Stimulated activated naive CD8-positive, alpha-beta T cell treated with anti-CD3 and anti-CD28 coated beads, Interleukin-15, Interleukin-2, amounts not matched to agents 100 U/mL and 50 U/mL, for 24 hours (primary cell): ENCODE measurements around the gene PBX3.

Source experiments
- ATAC-seq: fragments of 150-1000 bp; cut with Tn5 transposase; one replicate; pipeline ENCODE4 v1.10.0; 2021
- DNase-seq: peaks from one replicate; pipeline ENCODE4 v3.0.0; 2021

PBX3 gene

DNA sequence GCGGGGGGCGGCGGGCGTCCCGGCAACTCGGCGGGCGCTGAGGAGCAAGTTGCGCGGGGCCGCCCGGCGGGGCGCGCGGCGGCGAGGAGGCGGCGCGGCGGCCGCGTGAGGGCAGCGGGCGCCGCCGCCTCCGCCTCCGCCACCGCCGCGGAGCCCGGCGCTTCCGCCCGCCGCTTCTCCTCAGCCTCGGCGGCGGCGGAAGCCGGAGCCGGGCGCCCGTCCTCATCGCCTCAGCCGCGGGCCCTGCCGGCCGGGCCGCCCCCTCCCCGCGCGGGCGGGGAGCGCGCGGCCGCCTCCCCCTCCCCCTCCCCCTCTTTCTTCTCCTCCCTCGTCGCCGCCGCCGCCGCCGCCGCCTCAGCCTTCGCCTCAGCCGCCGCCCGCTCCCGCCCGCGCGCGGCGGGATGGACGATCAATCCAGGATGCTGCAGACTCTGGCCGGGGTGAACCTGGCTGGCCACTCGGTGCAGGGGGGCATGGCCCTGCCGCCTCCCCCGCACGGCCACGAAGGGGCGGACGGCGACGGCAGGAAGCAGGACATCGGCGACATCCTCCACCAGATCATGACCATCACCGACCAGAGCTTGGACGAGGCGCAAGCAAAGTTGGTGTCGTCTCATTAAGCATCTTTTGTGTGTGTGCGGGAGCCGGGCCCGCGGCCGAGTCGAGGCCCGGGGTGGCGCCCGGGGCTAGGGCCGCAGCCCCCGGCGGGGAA is at the start of gene PBX3:
Gene PBX3 (plus strand): TSS at position 321 of the 712 bp plus-strand sequence.
- DNase-seq (peak; percentile 58), ATAC-seq (no peak)

DNA sequence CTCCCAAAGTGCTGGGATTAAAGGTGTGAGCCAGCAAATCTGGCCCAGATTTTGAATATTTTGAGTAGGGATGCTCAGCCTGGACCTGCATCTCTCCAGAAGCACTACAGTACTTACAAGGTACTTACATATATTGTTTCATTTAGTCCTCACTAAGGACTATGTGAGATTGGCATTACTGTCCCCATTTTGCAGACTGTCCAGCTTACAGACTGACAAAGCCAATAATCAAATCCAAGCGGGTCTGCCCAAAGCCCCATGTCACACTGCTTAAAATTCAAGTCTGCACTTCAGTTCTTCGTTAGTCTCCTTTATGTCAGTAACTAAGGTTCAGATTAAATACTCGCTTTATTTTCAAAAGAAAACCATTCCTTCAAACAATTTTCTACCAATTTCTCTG is 47.3 kb upstream of the PBX3 start:
- ATAC-seq, result no peak
- no peak for DNase-seq

DNA sequence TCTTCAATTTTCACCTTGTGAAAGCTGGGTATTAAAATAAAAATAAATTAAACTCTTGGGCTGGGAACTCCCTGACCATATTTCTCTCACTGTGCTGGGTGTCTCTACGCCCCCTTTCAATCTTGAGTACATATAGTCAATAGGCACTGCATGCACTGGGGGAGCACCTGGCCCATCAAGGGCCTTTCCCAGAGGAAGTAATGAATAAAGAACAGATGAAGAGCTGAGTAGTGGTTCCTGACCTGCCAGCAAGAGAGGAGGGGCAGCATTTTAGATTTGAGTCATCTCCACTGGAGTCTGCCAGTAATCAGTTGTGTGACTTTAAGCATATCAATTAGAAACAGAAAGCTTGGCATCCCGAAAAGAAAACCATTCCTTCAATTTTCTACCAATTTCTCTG is 46.4 kb upstream of the PBX3 start:
- ATAC-seq, result peak; percentile 98
- peak; percentile 58 for DNase-seq

DNA sequence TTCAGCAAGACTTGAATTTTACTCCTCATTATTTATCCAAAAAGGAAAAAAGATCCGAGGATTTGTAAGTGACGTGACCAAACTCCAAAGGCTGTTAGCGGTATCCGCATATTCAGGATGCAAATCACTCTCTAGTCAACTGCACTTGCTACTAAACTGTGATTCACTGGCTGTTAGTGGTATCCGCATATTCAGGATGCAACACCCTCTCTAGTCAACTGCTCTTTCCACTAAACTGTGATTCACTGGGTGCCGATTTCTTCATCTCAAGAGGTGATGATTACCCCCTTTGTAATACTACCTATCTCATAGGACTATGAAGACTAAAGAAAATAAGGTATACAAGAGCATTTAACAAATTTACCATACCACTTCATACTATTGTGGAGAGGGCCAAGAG is 45.8 kb upstream of the PBX3 start:
- ATAC-seq (peak; percentile 81), DNase-seq (peak; percentile 8)

DNA sequence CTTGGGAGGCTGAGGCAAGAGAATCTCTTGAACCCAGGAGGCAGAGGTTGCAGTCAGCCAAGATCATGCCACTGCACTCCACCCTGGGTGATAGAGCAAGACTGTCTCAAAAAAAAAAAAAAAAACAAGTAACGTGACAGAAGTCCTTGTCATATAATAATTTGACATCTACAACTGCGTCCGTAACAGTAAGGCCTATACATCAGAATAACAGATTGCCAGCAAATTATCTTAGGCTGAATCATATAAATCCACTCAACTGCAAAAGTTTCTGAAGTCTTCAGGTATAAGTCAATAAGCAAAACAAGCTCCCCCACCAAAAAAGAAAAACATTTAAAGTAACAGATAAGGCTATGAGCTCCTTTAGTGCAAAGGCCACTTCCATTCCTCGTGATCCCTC is 43.5 kb upstream of the PBX3 start:
- no peak for ATAC-seq

DNA sequence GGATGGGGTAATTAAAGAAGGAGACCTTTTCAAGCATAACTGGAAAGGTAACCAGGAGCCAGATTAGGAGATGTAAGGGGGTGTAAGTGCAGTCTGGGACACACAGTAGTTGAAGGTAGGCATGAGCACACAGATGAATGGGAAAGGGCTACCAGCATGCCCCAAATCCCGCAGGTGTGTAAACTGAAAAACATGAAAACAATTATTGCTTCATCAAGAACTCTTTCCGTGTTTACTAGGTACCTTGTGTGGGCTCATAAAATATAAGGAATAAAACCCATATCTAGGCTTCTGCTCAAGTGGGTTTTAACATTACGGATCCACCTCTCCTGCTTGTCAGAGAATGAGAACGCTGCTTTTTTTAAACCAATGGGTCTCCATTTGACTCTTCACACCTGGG is 41.3 kb upstream of the PBX3 start:
- ATAC-seq (no peak), DNase-seq (no peak)

More for the DNA sequence above, 43.5 kb upstream of the PBX3 start:
- no peak for DNase-seq

DNA sequence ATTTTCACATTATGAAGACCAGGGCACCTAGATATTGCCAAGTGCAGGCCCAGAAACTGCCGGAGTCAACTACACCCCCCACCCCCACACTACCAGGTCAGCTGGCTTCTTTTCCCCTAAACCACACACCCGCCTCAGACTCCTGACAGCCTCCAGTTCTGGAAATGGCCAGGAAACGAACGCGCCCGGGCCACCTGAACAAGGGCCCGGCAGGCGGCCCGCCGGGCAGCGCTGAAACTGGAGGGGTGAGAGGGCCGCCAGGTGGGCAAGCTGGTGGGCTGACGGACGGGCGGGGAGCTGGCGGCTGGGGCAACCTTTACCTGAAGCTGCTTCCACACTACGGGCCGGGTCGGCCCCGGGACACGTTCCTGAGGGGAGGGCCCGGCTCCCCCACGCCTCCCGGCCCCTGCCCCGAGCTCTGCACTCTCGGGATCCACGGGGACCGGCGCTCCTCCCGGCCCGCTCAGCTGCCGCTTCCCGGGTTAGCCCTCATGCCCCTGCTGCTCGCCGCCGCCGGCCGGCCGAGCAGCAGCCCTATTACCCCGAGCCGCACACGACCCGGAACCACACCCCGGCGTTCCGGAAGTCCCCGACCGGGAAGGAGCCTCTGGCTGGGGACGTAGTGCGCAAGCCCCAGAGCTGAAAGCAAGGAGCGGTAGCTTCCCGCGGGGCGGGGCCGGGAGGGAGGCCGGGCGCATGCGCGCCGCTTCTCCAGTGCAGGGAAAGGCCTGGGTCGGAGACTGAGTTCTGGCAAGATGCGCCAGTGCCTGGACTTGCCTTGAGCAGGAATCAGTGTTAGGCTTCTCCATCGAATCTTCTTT is 40.3 kb upstream of the PBX3 start, which contains the start of gene MAPKAP1:
Gene MAPKAP1 (minus strand): TSS at position 558 of the 821 bp plus-strand sequence. CDS start 34,634 bp downstream, outside the sequence.
- peak; percentile 100 for ATAC-seq
- peak; percentile 97 for DNase-seq

DNA sequence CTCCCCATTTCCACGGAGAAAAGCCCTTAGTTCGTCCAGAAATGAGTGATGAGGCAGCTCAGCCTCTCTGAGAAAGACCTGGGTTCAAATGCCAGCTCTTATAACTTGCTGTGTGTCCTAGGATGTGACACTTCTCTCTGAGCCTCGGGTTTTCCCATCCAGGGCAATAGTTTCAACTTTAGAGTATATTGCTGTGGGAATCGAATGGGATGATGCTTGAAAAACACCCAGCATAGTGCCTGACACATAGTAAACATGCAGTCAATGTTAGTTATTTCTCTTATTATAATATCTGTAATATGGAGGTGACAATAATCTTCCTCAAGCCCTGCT is 39.7 kb upstream of the PBX3 start:
- DNase-seq, result no peak
- no peak for ATAC-seq

DNA sequence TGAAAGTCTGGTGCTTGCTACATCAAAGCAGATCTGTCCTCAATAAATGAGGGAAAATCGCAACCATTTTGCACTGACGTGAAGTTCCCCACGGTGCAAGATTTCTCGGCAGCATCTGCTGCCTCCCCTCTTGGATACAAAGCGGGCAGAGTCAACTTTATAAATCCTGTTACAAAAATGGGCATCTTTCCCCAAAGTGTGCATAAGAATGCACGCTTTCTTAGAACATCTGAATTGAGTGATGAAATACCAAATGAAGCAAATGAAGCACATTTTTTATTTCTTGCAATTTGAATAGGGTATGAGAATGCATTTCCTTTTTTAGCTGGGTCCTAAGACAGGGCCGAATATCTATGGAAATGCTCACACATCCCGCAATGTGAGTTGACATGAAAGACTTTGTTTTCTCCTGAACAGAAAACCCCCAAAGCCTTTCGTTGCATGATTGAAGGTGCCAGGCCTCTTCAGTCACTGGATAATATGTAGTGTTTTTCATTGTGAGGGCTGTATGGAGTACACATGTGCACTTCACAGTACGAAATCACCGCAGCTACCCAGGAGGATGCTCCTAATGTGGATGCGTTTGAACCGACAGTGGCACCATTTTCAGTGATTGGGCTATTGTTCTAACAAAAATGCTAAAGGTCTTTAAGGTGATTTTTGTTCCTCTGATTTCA is 20.6 kb upstream of the PBX3 start:
- ATAC-seq (no peak), DNase-seq (no peak)

DNA sequence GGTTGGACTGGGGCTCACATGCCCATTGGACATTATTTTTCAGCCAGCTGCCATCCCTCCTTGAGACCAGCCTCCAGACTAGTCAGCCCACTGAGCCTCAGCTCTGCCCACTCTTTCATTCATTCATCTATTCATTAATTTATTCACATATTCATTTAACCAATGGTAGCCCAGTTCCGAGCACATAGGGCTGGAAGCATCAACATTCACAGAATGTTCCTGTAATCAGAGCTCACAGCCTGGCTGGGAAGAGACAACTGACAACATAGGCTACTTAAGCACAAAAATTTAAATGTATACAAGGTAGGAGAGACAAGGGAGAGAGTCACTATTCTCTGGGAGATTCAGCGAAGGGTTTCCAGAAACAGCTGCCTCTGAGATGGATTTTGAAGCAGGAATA is 17.0 kb upstream of the PBX3 start:
- ATAC-seq (no peak), DNase-seq (no peak)

DNA sequence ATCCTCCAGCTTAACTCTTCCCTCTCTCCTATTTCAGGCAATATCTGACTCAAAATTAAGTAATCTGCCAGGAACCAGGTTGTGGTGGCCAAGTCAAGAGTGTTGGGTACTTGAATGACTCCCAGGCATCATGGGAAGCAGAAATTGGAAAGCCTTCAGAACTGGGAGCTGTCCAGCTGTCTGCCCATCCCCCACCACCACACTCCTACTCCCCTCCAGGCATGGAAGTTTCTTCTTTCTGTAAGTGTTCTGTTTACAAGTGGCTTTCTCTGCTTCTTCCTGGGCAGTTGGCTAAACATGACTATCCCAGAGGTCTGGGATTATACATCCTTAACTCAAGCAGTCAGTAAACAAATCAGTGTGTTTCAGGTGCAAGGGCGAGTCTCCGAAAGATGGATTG is 14.6 kb upstream of the PBX3 start:
- ATAC-seq (no peak), DNase-seq (no peak)

DNA sequence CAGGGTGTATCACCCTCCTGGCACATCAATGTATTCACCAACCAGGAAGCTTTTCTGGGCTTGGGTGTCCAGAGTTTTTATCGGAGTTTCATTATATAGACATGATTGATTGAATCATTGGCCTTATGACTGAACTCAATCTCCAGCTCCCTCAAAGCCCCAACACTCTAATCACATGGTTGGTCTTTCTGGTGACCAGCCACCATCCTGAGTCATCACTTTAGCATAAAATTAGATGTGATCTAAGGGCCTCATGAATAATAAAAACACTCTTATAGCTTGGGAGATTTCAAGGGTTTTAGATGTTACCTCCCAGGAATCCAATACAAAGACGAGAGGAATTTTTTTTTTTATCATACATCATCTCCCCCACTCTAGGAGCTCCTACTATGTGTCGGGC is 7.7 kb upstream of the PBX3 start:
- ATAC-seq, result no peak
- no peak for DNase-seq

DNA sequence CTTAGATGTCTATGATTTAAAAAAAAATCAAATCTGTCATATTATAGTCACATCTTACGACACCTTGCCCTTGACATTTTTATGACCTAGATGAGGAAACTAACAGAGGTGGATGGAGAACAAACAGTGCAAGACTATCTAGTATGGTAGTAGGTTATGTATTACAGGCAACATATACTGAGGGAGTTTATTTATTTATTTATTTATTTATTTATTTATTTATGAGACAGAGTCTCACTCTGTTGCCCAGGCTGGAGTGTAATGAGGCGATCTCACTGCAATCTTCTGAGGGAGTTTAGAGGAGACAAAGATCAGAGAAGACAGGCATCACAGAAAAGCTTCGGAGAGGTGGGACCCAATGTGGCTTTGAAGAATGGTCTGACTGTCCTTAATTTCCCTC is 4.5 kb upstream of the PBX3 start:
- DNase-seq (no peak), ATAC-seq (no peak)

DNA sequence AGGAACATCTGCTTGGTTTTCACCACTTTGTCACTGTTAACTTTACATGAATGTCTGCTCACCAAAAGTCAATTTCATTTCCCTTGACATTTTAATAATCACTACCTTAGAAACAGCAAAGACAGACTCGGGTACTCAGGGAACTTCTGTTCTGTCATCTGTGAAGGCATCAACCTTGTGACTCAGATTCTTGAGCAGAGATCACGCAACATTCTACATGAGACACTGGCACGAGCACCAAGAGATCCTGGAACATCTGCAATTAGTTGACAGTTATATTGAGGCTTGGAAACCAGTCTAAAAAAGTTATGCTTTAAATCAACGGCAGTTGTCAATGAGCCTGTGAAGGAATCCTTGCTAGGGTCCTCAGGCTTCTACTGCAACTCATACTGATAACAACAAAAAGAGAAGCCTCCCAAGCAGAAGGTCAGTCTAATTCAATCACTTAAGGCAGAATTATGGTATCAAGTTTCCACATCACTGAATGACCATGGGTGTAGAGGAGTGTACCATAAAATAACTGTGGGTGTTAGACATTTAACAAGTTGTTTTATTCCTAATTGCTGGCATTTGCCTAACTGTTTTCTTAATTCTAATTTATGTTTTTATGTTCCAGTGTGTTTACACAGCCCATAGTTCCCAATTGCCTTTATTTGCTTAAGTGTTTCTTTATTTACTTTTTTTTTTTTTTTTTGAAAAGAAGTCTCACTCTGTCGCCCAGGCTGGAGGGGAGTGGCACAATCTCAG is 3.3 kb upstream of the PBX3 start:
- DNase-seq, result no peak
- ATAC-seq, result no peak

DNA sequence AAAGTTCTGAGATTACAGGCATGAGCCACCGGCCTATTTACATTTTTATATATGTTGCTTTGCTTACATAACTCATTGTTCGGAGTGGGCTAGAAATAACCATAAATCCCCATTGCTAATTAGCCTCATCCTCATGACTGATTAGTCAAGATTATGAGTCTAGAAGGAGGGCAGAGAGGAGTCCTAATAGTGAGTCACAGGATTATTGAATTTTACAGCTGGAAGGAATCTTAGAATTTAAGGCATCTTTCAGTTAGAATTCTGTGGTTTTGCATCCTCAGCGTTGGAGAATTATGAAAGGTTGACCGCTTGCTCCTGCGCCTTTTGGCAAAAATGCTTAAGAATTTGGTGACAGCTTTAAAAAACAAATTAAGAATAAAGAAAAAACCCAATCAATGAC is 2.6 kb upstream of the PBX3 start:
- no peak for DNase-seq
- ATAC-seq, result no peak

DNA sequence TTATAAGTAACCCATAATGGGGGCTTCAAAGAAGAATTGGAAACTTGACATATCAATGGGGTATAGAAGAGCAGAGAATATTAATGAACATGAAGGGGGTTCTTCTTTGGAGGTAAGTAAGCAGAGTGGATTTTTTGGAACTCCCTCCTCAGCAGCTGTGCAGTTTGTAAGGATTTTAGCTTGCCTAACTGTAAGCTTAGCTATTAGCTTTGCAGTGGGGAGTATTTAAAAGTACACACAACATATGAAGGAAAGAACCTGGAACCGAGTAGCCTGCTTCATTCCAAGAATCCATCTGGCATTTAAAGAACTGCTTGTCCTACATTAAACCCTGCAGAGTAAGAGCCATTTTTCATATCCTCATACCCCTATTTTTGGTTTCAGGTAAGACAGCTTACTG is 2.2 kb upstream of the PBX3 start:
- no peak for DNase-seq

DNA sequence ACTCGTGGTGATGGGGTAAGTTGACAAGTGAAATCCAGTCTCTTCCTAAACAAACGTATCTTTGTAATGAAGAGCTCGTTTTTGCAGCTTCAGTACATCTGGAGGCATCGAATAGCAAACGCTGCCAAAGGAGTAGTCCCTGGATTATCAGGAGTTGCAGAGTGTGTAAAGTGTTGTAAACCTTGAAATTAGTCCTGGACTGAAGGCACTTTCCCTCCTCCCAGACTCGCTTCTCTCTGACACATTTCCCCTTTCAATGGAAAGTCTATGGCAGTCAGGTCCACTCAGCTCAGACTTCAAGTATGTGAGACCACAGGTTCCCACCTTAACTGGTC is 1.5 kb upstream of the PBX3 start:
- ATAC-seq, result no peak
- DNase-seq, result no peak

More for the DNA sequence above, 2.2 kb upstream of the PBX3 start:
- no peak for ATAC-seq

DNA sequence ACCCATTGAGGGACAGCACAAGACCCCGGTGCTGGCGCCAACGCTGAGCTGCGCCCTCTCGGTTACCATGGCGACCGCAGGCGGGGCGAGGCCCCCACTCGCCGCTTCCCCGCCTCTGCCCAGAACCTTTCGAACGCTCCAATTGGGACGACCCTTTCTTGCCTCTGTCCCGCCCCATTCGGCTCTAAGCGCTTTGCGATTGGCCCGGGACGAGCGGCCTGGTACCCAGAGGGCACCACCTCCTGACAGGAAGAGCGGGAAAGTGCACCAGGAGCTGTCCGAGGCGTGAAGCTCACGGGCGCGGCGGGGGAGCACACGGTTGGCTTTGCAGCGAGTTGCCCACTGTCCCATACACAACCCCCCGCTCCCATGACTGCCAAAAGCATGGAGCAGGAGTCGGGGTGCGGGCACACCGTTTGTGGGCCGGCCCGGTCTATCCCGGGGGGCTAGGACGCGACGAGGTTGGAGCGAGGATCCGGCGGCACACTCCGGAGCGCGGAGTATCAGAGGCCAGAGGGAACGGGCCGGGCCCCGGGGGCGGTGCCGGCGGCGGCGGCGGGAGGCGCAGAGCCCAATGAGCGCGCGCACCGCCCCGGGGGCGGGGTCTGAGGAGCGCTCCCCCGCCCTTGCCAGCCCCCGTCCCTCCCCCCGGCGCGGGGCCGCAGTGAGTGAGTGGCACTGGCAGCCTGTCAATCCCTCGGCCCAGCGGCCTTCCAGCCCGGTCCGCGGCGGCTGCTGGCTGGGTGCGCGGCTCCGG is 978 bp upstream of the PBX3 start:
- peak; percentile 96 for DNase-seq
- peak; percentile 88 for ATAC-seq

DNA sequence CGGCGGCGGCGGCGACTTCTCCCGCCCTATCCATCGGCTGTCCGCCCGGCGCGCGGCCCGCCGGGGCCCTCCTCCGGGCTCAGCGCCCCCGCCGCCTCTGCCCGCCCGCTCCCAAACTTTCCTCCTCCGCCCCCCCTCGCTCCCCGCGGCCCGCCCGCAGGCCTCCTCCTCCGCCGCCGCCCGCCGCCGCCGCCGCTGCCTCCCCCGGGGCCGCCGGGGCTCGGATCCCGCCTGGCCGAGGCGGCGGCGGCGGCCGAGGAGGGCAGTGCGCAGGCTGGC is 460 bp upstream of the PBX3 start:
- ATAC-seq (peak; percentile 3), DNase-seq (no peak)

DNA sequence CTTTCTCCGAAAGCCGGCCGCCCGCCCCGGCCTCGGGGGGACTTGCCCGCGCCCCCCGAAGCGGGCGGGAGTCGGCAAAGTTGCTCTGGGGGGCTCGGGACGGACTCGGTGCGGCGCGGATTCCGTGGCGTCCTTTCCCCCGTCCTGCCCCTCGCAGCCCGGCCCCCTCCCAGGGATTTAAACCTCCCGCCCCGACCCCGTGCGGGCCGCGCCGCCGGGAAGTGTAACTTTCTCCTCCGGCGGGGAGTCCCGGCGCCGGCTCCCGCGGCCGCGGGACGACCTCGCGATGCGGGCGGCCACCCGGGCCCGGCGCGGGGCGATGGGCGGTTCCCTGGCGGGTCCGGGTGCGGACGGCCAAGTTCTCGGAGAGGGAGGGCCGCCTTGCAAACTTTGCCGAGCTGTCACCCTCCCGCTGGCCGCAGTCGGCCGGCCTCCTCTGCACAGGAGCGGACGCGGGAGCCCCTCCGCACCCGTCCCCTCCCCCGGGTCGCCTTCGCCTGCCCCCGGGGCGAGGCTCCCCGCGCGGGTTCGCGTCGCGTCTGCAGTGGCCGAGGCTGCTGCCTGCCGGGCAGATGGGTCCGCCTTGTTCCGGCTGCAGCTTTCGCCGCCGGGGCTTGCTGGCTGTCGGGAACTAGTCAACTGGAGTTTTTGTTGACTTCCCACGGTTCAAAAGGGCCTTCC is 732 bp downstream of the PBX3 start:
- ATAC-seq (no peak), DNase-seq (peak; percentile 49)

DNA sequence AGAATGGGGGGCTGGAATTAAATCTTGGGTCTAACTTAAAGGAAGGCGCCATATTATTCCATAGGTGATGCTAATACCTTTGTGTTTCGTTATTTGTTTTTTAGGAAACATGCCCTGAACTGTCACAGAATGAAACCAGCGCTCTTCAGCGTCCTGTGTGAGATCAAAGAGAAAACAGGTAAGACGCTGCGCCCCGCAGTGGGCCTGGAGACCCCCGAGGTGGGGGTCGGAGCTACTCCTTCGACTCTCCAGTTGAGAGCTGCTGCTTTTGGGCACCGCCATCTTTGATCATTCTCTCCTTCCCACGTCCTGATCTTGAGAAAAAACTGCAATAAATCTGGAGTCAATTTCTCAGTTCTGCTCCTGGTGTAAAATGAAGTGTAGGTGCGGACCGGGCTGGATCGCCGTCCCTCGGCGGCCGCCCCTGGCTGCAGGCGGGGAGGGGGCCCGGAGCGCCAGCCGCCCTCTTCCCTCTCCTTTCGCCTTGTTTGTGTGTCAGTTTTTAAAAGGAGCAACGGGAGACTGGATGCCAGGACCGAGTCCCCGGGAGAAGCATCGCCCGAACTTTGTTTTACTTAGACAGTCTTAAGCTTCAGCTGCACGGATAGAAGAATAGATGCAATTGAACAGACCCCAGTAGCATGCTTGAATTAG is 1.4 kb downstream of the PBX3 start:
- ATAC-seq, result no peak
- peak; percentile 9 for DNase-seq
